Calu3 (cell line): ENCODE results near the gene PLD4. TPM values are rescaled to one million over a fixed set of nuclear protein-coding genes. Genes with fewer than 3 reads are reported as not detected.

Source experiments
- BruUV-seq: library from RNA; stranded (reverse); fragments of 400-500 nt; replicated peaks from 2 replicates; lab custom pipeline; 2021; lab: Mats Ljungman, UMichigan
- CTCF ChIA-PET: fragments of 300-600 bp; sonication (Branson Sonifier 250); formaldehyde crosslinking; loops from one replicate; lab custom pipeline; 2022; ENCODE audit warnings: antibody characterized with exemption; lab: Charles Lee
- DNase-seq: peaks from one replicate; pipeline ENCODE4 v3.0.0; 2022
- H3K27ac Mint-ChIP-seq: one replicate; pipeline ENCODE4 v1.8.0; 2022; ENCODE audit warnings: mixed read lengths; ENCODE audit not compliant: unreplicated experiment
- H3K27me3 Mint-ChIP-seq: one replicate; pipeline ENCODE4 v1.8.0; 2022; ENCODE audit warnings: mixed read lengths; ENCODE audit not compliant: unreplicated experiment
- H3K36me3 Mint-ChIP-seq: one replicate; pipeline ENCODE4 v1.8.0; 2022; ENCODE audit warnings: mild to moderate bottlenecking, moderate library complexity, mixed read lengths; ENCODE audit not compliant: insufficient read depth, unreplicated experiment
- H3K4me1 Mint-ChIP-seq: one replicate; pipeline ENCODE4 v1.8.0; 2022; ENCODE audit warnings: mild to moderate bottlenecking, low read depth, mixed read lengths; ENCODE audit not compliant: unreplicated experiment
- H3K4me3 Mint-ChIP-seq: one replicate; pipeline ENCODE4 v1.8.0; 2022; ENCODE audit warnings: mild to moderate bottlenecking, low read depth, moderate library complexity, mixed read lengths; ENCODE audit not compliant: unreplicated experiment
- H3K9me3 Mint-ChIP-seq: one replicate; pipeline ENCODE4 v1.8.0; 2022; ENCODE audit warnings: low read depth, mixed read lengths; ENCODE audit not compliant: unreplicated experiment
- CTCF ChIP-seq: fragments of 200-600 bp; IDR thresholded peaks from one replicate; pipeline ENCODE4 v1.8.0; 2022; ENCODE audit warnings: antibody characterized with exemption; ENCODE audit not compliant: unreplicated experiment
- intact Hi-C: fragments of 100-400 bp; cut with micrococcal nuclease; formaldehyde crosslinking; loops from one replicate; pipeline ENCODE4 v1.10.0; 2022; ENCODE audit not compliant: unreplicated experiment
- total RNA-seq: library from RNA; stranded (reverse); gene quantifications from 2 replicates; pipeline ENCODE4 v1.2.3, GENCODE V29; 2022

Gene PLD4
- total RNA-seq, 1 experiment from 2014 or later: 0.09 TPM

DNA sequence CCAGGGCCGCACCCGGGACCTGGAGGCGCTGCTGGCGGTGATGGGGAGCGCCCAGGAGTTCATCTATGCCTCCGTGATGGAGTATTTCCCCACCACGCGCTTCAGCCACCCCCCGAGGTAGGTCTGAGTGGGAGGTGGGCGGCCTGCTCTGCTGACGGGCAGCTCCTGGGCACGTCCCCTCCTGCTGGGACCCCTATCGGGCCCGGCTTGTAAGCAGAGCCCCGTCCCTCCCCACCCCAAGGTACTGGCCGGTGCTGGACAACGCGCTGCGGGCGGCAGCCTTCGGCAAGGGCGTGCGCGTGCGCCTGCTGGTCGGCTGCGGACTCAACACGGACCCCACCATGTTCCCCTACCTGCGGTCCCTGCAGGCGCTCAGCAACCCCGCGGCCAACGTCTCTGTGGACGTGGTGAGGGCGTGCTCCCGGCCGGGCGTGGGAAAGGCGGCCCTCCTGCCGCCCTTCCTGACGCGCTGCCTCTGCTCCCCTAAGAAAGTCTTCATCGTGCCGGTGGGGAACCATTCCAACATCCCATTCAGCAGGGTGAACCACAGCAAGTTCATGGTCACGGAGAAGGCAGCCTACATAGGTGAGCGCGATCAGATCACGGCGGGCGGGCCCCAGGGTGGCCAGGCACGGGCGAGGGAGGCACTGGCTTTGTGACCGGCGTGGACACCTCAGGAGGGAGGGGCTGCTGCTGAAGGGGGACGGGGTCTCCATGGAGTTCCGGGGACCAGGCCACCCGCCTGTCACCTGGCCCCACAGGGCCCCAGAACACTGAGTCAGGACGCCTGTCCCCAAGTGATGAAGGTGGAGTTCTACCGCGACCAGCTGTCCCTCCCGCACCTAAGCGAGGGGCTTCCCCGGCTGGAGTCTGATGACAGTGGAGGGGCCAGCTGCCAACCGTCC is 7.3 kb downstream of the PLD4 start:
- no peaks in the 10 kb centered on the region for H3K27me3 Mint-ChIP-seq
- no peak for TF ChIP-seq CTCF
- peak overlapping the region; percentile 72 for H3K4me3 Mint-ChIP-seq
- CTCF ChIA-PET: no interaction called here
- no peak overlapping the region for H3K27ac Mint-ChIP-seq
- no TSS peak for BruUV-seq
- DNase-seq: no peak
- H3K4me1 Mint-ChIP-seq: no peaks in the 10 kb centered on the region
- intact Hi-C loops: loop anchor here (5.0 kb wide), 1 partner anchor 40 kb away; no protein-coding TSS in a partner anchor
- peaks cover 9% of the 10 kb centered on the region for H3K36me3 Mint-ChIP-seq
- H3K9me3 Mint-ChIP-seq: no peaks in the 10 kb centered on the region

DNA sequence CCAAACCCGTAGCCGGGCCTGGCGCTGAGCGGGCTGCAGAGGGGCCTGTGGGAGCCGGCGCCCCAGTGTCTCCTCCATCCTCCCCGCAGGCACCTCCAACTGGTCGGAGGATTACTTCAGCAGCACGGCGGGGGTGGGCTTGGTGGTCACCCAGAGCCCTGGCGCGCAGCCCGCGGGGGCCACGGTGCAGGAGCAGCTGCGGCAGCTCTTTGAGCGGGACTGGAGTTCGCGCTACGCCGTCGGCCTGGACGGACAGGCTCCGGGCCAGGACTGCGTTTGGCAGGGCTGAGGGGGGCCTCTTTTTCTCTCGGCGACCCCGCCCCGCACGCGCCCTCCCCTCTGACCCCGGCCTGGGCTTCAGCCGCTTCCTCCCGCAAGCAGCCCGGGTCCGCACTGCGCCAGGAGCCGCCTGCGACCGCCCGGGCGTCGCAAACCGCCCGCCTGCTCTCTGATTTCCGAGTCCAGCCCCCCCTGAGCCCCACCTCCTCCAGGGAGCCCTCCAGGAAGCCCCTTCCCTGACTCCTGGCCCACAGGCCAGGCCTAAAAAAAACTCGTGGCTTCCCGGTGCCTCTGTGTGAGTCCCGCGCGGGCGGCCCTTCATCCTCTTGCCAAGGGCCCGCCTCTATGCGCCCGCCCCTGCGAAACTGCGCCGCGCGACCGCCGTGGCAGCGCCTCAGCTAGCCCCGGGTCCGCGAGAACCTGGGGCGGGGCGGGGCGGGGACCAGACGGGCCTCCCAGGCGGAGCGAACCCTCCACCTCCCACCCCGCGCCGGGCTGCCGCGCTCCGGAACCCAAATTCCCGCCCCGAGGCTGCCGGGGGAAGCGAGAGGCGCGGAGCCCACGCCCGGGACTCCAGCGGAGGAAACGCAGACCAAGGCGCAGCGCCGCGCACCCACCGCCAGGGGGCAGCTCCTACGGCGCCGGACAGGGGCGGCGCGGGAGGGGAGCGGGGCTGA is 8.3 kb downstream of the PLD4 start:
- CTCF ChIA-PET: interaction anchor here (0.6 to 1.0 kb wide), 2 partner anchors 14 to 30 kb away, joined by 4 read pairs; no protein-coding TSS in a partner anchor
- Mint-ChIP-seq H3K36me3 (peaks cover 9% of the 10 kb centered on the region), H3K4me3 (peak overlapping the region; percentile 72), H3K9me3 (no peaks in the 10 kb centered on the region), H3K4me1 (no peaks in the 10 kb centered on the region), H3K27ac (no peak overlapping the region), H3K27me3 (no peaks in the 10 kb centered on the region)
- BruUV-seq: no TSS peak
- intact Hi-C loops: loop anchor here (5.0 kb wide), 1 partner anchor 39 kb away; no protein-coding TSS in a partner anchor
- peak; percentile 61 for TF ChIP-seq CTCF
- DNase-seq: peak; percentile 91

GRCh38 chr14:104933746-104934733 is 9.4 kb downstream of the PLD4 start:
- DNase-seq: no peak
- Mint-ChIP-seq H3K27me3 (no peaks in the 10 kb centered on the region), H3K27ac (no peak overlapping the region), H3K4me1 (no peaks in the 10 kb centered on the region), H3K4me3 (peak overlapping the region; percentile 72), H3K36me3 (peaks cover 9% of the 10 kb centered on the region), H3K9me3 (no peaks in the 10 kb centered on the region)
- CTCF ChIA-PET: interaction anchor here (0.6 to 1.2 kb wide), 4 partner anchors 15 to 254 kb away, joined by 3 to 5 read pairs (median 4); no protein-coding TSS in a partner anchor
- peak; percentile 13 for TF ChIP-seq CTCF
- intact Hi-C loops: loop anchor here (5.0 kb wide), 1 partner anchor 38 kb away; no protein-coding TSS in a partner anchor
- BruUV-seq: no TSS peak
